ENCODE results near the gene PILRB. TPM values are rescaled to one million over a fixed set of nuclear protein-coding genes. Genes with fewer than 3 reads are reported as not detected.
"Not testable (repeated sequence)": the region's sequence is repeated elsewhere in the genome, so short reads cannot be mapped to it uniquely, and the experiment has no call there.

The PILRB gene
- total and polyA plus RNA-seq, 2 of the 13 experiments (the other 11 are each of a cell fraction or from before 2014, with no cell fraction given): 16.6 to 33.8 TPM

DNA sequence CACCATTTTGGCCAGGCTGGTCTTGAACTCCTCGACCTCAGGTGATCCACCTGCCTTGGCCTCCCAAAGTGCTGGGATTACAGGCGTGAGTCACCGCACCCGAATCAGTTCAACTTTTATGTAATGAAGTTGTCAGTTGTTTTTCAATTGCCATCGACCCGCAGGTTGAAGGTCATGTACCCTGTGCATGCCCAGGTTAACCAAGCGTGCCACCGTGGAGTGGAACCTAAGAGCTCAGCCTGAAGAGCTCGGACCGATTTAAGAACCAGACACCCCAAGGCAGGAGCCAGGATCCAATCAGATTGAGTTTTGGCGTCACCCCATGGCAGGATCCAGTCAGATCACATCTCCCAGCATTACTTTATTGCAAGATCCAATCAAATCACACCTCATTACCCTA lies 31.0 kb upstream of the PILRB start:
- H3K9me3 ChIP-seq (ENCODE audit: low read length); H3K27ac ChIP-seq (ENCODE audit: extremely low read length, insufficient read depth, low read length); H3K4me1 ChIP-seq (ENCODE audit: insufficient read depth, low read length); H4K20me1 ChIP-seq (ENCODE audit: insufficient read depth, low read length); FAIRE-seq; ATAC-seq; H3K27me3 ChIP-seq (ENCODE audit: control insufficient read depth in 1 of 2, insufficient read depth in 2 of 2, low read length in 2 of 2); CTCF ChIA-PET (ENCODE audit: low intra/inter-chr PET ratio, low total read pairs); BruUV-seq (replicated peaks); H2AFZ ChIP-seq (ENCODE audit: low read length); H3K36me3 ChIP-seq (replicated peaks in 1 of 2; ENCODE audit: control insufficient read depth in 1 of 2, insufficient read depth in 2 of 2, low read length in 2 of 2); intact Hi-C loops (cut with micrococcal nuclease; ENCODE audit: unreplicated experiment); DNase-seq (ENCODE audit: low spot score); POLR2A ChIA-PET; H3K4me2 ChIP-seq (ENCODE audit: low read depth, low read length); H3K4me3 ChIP-seq (replicated peaks in 1 of 3; ENCODE audit: insufficient read depth in 1 of 3, low read depth in 2 of 3, low read length in 3 of 3); in situ Hi-C loops (cut with HindIII; ENCODE audit: extremely low pct_ligation_motif_present, low pct_unique_long_range_greater_than_20kb); H3K79me2 ChIP-seq (ENCODE audit: insufficient read depth, low read length); H3K9ac ChIP-seq (ENCODE audit: insufficient read depth, low read depth, low read length): not testable (repeated sequence)
- WGBS (ENCODE audit: low lambda C conversion rate): 93% methylated on average over 11 of the region's 11 CpGs

GRCh38 chr7:100335566-100336466 lies 22.1 kb upstream of the PILRB start:
- in situ Hi-C loops (cut with HindIII; ENCODE audit: extremely low pct_ligation_motif_present, low pct_unique_long_range_greater_than_20kb); H3K9me3 ChIP-seq (ENCODE audit: low read length); H3K36me3 ChIP-seq (replicated peaks in 1 of 2; ENCODE audit: control insufficient read depth in 1 of 2, insufficient read depth in 2 of 2, low read length in 2 of 2); intact Hi-C loops (cut with micrococcal nuclease; ENCODE audit: unreplicated experiment); H3K27me3 ChIP-seq (ENCODE audit: control insufficient read depth in 1 of 2, insufficient read depth in 2 of 2, low read length in 2 of 2); H2AFZ ChIP-seq (ENCODE audit: low read length); CTCF ChIA-PET (ENCODE audit: low intra/inter-chr PET ratio, low total read pairs); H4K20me1 ChIP-seq (ENCODE audit: insufficient read depth, low read length); FAIRE-seq; TF ChIP-seq FOXA1 (IDR thresholded peaks at IDR 0.05): not testable (repeated sequence)
- WGBS (ENCODE audit: low lambda C conversion rate): 2% methylated on average over 12 of the region's 85 CpGs
- Histone ChIP-seq H3K4me3 (replicated peaks in 1 of 3; ENCODE audit: insufficient read depth in 1 of 3, low read depth in 2 of 3, low read length in 3 of 3) (peak overlapping the region; percentile 56 to 84 (median 78); a peak in 5 of 6 replicates), H3K4me2 (ENCODE audit: low read depth, low read length) (peak overlapping the region; percentile 55), H3K4me1 (ENCODE audit: insufficient read depth, low read length) (peaks cover 11% of the 10 kb centered on the region), H3K9ac (ENCODE audit: insufficient read depth, low read depth, low read length) (peak overlapping the region; percentile 77), H3K27ac (ENCODE audit: extremely low read length, insufficient read depth, low read length) (peak overlapping the region; percentile 88), H3K79me2 (ENCODE audit: insufficient read depth, low read length) (peaks cover 12% of the 10 kb centered on the region)
- peak; percentile 98 for ATAC-seq
- TSS peak; percentile 71 for BruUV-seq (replicated peaks)
- POLR2A ChIA-PET: interaction anchor here (1.0 kb wide), 1 partner anchor 65 kb away, joined by 3 read pairs; no protein-coding TSS in a partner anchor
- DNase-seq (ENCODE audit: low spot score): peak; percentile 87
- TF ChIP-seq SAFB2 (CRISPR knock-in tag; IDR thresholded peaks at IDR 0.05; ENCODE audit: borderline replicate concordance, low read depth) (peak; percentile 83; the same call in 1 of the 2 replicates), PHF21A (CRISPR knock-in tag; IDR thresholded peaks at IDR 0.05) (peak; percentile 62; the same call in 1 of the 2 replicates), FOXA1 (CRISPR knock-in tag; IDR thresholded peaks at IDR 0.05) (peak; percentile 29; the same call in 1 of the 2 replicates), RXRB (CRISPR knock-in tag; IDR thresholded peaks at IDR 0.05; ENCODE audit: borderline replicate concordance) (peak; percentile 45; the same call in 1 of the 2 replicates), STAT5B (CRISPR knock-in tag; IDR thresholded peaks at IDR 0.05) (0 out of 2 replicates have a peak, but pooled peaks have one; percentile 61)
- TF ChIP-seq, protein P1, sequence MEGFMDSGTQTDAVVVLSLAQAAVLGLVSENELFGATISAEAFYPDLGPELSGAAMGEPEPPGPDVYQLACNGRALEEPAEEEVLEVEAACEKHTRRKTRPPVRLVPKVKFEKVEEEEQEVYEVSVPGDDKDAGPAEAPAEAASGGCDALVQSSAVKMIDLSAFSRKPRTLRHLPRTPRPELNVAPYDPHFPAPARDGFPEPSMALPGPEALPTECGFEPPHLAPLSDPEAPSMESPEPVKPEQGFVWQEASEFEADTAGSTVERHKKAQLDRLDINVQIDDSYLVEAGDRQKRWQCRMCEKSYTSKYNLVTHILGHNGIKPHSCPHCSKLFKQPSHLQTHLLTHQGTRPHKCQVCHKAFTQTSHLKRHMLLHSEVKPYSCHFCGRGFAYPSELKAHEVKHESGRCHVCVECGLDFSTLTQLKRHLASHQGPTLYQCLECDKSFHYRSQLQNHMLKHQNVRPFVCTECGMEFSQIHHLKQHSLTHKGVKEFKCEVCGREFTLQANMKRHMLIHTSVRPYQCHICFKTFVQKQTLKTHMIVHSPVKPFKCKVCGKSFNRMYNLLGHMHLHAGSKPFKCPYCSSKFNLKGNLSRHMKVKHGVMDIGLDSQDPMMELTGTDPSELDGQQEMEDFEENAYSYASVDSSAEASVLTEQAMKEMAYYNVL (CRISPR knock-in tag; IDR thresholded peaks at IDR 0.05; ENCODE audit: borderline replicate concordance): peak; percentile 75; the same call in 1 of the 2 replicates
